Myocyte (in vitro differentiated cells): ENCODE measurements around the gene CXCR6. TPM values are rescaled to one million over a fixed set of nuclear protein-coding genes. Genes with fewer than 3 reads are reported as not detected.

Source experiments
- DNase-seq: peaks from one replicate; pipeline ENCODE4 v3.0.0-alpha.2; 2012; ENCODE audit warnings: low read depth
- total RNA-seq: library from RNA; depleted of rRNA; stranded (reverse); fragments of >200 nt; gene quantifications from 2 replicates; pipeline ENCODE4 v1.2.3, GENCODE V29; 2014

CXCR6 gene
- total RNA-seq, 1 donor from 2014 or later, result not detected

- no peak for DNase-seq
Measured at GRCh38 chr3:45966950-45967640, 23.8 kb downstream of the CXCR6 start.

GRCh38 chr3:45967724-45968123 is 24.5 kb downstream of the CXCR6 start:
- no peak for DNase-seq

GRCh38 chr3:45968149-45968548 is 24.9 kb downstream of the CXCR6 start:
- DNase-seq, result no peak

GRCh38 chr3:45968706-45969105 is 25.4 kb downstream of the CXCR6 start:
- DNase-seq, result peak; percentile 46

GRCh38 chr3:45969116-45969515 is 25.9 kb downstream of the CXCR6 start:
- no peak for DNase-seq

- DNase-seq, result no peak
Measured at GRCh38 chr3:45969953-45970352, 26.7 kb downstream of the CXCR6 start.

GRCh38 chr3:45972534-45973402 is 29.5 kb downstream of the CXCR6 start:
- DNase-seq, result peak; percentile 55

- DNase-seq, result no peak
Measured at GRCh38 chr3:45974686-45975085, 31.4 kb downstream of the CXCR6 start.

GRCh38 chr3:45975686-45976085 is 32.4 kb downstream of the CXCR6 start:
- DNase-seq, result no peak

- DNase-seq, result peak; percentile 51
Measured at GRCh38 chr3:45976191-45977091, 33.2 kb downstream of the CXCR6 start.

- peak; percentile 76 for DNase-seq
Measured at GRCh38 chr3:45978006-45978761, 34.9 kb downstream of the CXCR6 start.

GRCh38 chr3:45979378-45979777 is 36.1 kb downstream of the CXCR6 start:
- no peak for DNase-seq

GRCh38 chr3:45980229-45980813 is 37.1 kb downstream of the CXCR6 start:
- DNase-seq, result no peak

- no peak for DNase-seq
Measured at GRCh38 chr3:45980819-45981218, 37.6 kb downstream of the CXCR6 start.

GRCh38 chr3:45981346-45982074 is 38.2 kb downstream of the CXCR6 start:
- no peak for DNase-seq

GRCh38 chr3:45983770-45984169 is 40.5 kb downstream of the CXCR6 start:
- DNase-seq, result peak; percentile 47

- peak; percentile 68 for DNase-seq
Measured at GRCh38 chr3:45984331-45985312, 41.4 kb downstream of the CXCR6 start.

GRCh38 chr3:45985532-45986302 is 42.5 kb downstream of the CXCR6 start:
- peak; percentile 92 for DNase-seq
